Ureter (tissue), 1 donor: Measurements from ENCODE around the gene KLK5. TPM values are rescaled to one million over a fixed set of nuclear protein-coding genes. Genes with fewer than 3 reads are reported as not detected.

Experiments used
- DNase-seq: peaks from one replicate; pipeline ENCODE4 v3.0.0-alpha.2; 2020; ENCODE audit warnings: low spot score
- total RNA-seq: library from RNA; stranded (reverse); gene quantifications from one replicate; pipeline ENCODE4 v1.2.4, GENCODE V29; 2023
- donor health status: DM: yes; HTN: yes; CAD: no.

KLK5 gene
- total RNA-seq, 1 donor from 2014 or later = not detected

DNA sequence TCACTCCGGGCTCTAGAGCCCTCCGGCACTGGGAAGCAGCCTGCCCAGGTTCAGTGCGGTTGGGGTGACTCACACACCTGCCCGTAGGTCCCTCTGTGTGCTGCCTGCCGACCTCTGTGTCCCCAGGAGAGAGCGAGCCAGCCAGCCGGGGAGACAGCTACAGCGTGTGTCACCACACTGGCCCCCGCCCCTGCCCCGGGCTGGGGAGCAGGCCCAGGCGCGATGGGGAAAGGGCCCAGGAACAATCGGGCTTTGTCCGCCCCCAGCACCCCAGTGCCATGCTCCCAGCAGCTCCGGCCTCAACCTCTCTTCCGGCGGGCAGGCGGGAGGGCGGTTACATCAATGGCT, 16.5 kb upstream of the KLK5 start, which contains the start of gene KLK6:
KLK6 (minus strand) TSS at position 179 of the 348 bp plus-strand sequence. CDS start 1,487 bp downstream, outside the sequence.
- no peak for DNase-seq

- no peak for DNase-seq
These were observed 16.0 kb upstream of the KLK5 start for GRCh38 chr19:50968716-50969412.

DNA sequence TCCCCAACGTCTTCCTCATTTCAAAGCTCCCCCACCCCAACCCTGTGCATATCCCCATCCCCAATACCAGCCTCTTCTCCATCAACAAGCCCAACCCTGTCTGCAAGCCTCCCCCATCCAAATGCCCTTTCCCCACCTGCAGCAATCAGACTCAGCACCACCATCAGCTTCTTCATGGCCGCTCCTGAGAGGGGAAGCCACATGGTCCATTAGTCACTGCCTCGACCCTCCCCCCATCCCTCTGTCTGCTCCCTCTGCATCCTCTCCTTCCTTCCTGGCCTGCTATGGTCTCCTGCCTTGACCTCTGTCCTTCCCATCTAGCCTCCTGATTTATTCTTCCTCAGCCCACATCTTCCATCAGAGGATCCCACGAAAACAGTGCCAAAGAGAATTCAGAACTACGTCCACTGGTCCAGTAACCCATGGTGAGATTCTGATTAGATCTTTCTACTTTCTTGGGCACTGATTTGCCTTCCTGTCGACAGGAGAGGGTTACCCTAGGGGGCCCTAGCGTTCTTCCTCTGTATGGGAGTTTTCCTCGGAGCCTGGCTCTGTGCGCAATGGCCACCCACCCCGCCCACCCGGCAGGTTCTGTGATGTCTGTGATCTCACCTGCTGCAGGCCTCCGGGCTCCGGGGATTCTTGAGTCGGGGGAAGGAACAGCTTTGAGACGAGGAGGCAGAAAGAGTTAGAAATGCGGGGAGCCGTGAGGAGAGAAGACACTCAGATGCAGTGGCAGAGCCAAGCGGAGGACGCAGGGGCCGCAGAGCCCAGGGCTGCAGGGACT, 15.3 kb upstream of the KLK5 start:
- DNase-seq = no peak

GRCh38 chr19:50964266-50964665, 11.4 kb upstream of the KLK5 start:
- DNase-seq = no peak

- no peak for DNase-seq
These were observed 10.5 kb upstream of the KLK5 start for GRCh38 chr19:50963381-50963780.

DNA sequence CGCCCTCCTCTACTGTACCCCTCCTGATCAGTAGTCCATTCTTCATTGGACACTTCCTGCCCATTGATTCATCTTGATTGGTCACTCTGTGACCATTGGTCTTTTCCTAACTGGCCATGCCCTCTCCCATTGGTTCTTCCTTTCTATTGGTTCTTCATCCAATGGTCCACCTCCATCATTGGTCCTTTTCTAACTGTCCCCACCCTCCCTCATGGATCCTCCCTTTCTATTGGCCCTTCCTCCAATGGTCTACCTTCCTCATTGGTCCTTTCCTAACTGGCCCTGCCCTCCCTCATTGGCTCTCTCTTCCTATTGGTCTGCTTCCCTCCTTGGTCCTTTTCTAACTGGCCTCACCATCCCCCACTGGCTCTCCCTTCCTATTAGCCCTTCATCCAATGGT, 9.4 kb upstream of the KLK5 start:
- no peak for DNase-seq

DNA sequence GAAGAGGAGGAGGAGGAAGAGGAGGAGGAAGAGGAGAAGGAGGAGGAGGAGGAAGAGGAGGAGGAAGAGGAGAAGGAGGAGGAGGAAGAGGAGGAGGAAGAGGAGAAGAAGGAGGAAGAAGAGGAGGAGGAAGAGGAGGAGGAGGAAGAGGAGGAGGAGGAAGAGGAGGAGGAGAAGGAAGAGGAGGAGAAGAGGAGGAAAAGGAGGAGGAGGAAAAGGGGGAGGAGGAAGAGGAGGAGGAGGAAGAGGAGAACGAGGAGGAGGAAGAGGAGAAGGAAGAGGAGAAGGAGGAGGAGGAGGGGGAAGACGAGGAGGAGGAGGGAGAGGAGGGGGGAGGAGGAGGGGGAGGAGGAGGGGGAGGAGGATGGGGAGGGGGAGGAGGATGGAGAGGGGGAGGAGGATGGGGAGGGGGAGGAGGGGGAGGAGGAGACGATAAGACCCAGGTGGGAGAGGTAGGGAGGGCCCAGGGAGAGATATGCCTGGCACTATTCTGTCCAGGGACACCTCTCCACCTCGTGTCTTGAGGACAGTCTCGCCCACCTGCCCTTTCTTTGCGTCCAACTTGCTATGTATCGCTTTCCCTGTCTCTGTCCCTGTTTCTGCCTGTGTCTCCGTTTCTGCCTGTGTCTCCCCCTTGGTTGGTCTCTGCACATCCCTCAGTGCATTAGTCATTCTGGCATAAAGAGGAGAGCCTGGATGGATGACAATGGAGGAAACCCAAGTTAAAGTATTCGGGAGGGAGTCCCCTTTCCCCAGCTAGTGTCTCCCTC, 7.1 kb upstream of the KLK5 start:
- DNase-seq = no peak

DNA sequence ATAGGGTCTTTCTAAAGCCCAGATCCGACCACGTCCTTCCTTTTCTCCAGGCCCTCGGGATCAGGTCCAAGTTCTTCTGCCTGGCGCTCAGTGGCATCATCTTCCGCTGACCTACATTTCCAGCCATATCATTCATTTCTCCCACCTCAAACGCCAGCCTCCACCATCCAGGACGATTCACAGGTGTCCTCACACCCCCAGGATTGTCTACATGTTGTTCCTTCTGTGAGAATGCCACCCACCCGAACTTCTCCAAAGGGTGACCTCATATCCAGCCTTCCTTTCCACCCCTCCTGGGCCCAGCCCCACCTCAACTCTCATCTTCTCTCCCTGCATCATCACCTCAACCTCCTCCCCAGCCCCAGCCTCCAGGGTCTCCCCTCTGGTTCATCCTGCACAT, 4.7 kb upstream of the KLK5 start:
- no peak for DNase-seq

GRCh38 chr19:50949861-50950260, 3.0 kb downstream of the KLK5 start:
- DNase-seq = no peak

- DNase-seq = no peak
These were observed 5.7 kb downstream of the KLK5 start for GRCh38 chr19:50947123-50947522.

DNA sequence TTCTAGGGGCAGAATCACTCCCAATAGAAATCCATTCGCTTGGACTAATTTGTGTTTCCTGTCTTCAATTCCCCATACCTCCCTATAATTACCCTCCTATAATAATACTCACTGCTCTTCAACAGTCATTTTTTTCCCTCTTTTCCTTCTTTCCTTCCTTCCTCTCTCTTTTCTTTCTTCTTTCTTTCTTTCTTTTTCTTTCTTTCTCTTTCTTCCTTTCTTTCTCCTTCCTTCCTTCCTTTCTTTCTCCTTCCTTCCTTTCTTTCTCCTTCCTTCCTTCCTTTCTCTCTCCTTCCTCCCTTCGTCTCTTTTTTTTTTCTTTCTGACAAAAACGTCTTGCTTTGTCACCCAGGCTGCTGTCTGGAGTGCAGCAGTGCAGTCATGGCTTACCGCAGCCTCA, 8.0 kb downstream of the KLK5 start:
- DNase-seq = no peak

GRCh38 chr19:50943074-50943828, 9.6 kb downstream of the KLK5 start:
- no peak for DNase-seq

GRCh38 chr19:50939596-50939995, 13.2 kb downstream of the KLK5 start:
- DNase-seq = no peak

GRCh38 chr19:50933640-50934039, 19.2 kb downstream of the KLK5 start:
- no peak for DNase-seq

DNA sequence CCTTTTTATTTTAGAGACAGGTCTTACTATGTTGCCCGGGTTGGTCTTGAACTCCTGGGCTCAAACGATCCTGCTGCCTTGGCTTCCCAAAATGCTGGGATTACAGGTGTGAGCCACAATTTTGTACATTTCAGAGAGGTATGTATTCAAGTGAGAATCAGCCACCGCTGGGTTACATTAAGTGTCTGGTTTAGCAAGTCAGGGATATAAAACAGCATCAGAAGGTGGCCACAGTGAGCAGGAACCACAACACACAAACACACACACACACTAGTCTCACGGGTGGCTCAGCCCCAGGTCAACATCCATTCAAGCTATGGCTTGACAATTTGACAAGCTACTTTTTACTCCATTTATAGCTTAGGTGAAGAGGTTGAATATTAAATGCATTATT, 20.2 kb downstream of the KLK5 start:
- no peak for DNase-seq

DNA sequence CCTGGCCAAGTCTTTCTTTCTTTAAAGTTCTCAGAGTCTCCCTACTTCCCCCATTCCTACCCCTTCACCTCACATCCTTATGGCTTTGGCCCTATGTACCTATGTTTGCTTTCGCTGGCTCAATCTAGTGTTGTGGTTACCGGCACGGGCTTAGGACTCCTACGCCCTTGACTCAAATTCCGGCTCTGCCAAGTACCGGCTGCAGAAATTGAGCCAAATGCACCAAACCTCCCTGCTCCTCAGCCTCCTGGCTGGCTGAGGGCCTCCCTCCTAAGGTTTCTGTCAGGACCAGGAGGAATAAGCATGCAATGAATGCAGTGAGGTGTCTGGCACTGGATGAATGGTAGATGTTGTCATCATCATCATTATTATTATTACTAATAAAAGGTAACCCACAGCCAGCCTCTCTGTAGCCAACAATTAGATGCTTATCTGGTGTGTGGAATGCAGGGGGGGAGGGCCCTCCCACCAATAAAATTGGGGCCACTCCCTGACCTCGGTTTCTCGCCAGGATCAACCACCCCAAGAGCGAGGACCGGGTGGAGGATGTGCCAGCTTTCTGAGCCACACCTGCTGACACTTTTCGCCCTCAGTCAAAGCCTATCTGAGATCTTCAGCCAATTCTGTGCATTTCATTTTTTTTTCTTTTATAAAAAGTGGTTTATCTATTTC, 20.7 kb downstream of the KLK5 start:
- DNase-seq = no peak

GRCh38 chr19:50931023-50931422, 21.8 kb downstream of the KLK5 start:
- DNase-seq = no peak

DNA sequence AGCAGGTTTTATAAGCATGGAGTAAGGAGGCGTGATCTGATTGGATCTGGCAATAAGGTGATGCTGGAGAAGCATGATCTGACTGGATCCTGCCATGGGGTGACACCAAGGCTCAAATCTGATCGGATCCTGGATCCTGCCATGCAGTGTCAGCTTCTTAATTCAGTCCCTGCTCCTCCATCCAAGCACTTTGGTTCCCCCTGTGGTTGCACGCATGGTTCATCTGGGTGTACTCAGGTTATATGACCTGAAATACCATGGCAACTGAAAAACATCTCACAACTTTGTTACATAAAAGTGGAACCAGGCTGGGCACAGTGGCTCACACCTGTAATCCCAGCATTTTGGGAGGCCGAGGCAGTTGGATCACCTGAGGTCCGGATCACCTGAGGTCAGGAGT, 24.0 kb downstream of the KLK5 start:
- DNase-seq = no peak

GRCh38 chr19:50926144-50926543, 26.7 kb downstream of the KLK5 start:
- no peak for DNase-seq

- no peak for DNase-seq
These were observed 27.1 kb downstream of the KLK5 start for GRCh38 chr19:50925734-50926133.

DNA sequence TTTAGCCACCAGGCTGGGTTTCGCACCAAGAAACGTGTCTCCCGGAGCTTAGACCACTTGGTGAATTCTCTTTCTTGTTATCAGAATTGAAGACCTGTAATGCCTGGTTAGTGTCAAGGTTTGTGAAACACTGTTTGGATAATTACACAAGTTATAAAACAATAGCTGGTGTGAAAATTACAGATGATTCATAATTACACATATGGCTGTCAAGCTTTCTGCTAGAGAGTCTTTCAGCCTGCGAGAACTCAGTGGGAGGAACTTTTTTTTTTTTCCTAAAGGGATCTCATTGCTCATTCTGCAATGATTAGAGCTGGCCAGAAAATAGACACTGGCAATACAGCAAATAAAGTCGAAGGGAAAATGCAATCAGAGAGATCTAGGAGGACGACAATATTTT, 28.3 kb downstream of the KLK5 start:
- DNase-seq = no peak
